ENCODE data around the gene GPNMB.
"Not testable (repeated sequence)": the region's sequence is repeated elsewhere in the genome, so short reads cannot be mapped to it uniquely, and the experiment has no call there.

GPNMB gene

GRCh38 chr7:23246555-23246954 is at the start of gene GPNMB:
GPNMB (plus strand) TSS chr7:23246775; CDS start chr7:23246858, 83 bp downstream.
- DNase-seq = peak; percentile 76 to 88 (median 84)

DNA sequence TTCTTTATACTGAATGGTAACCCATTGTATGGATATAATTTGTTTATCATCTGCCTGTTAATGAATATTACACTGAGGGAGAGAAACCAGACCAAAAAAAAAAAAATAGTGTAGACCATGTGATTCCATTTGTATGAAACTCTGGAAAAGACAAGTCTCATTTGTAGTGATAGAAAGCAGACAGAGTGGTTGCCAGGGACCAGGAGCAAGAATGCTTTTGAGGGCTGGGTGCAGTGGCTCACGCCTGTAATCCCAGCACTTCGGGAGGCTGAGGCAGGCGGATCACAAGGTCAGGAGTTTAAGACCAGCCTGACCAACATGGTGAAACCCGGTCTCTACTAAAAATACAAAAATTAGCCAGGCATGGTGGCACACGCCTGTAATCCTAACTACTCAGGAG is 48.8 kb upstream of the GPNMB start:
- DNase-seq = not testable (repeated sequence)

- DNase-seq = no peak
Measured at GRCh38 chr7:23200331-23200730, 46.2 kb upstream of the GPNMB start.

DNA sequence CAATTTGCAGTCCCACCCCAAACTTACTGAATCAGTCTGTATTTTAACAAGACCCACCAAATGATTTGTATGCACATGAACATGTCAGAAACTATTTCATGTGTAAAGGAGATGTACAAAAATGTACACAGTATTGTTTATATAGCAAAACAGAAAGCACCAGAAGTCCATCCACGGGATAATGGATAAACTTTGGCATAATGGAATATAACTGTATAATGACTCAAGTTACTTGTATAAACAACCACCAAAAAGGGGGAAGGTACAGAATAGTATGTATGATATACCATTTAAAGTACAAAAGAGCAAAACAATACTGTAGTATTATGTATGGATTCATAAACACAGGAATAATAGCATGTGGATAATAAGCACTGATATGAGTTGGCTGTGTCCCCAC is 42.3 kb upstream of the GPNMB start:
- DNase-seq = no peak

- DNase-seq = no peak
Measured at GRCh38 chr7:23205577-23205908, 41.0 kb upstream of the GPNMB start.

DNA sequence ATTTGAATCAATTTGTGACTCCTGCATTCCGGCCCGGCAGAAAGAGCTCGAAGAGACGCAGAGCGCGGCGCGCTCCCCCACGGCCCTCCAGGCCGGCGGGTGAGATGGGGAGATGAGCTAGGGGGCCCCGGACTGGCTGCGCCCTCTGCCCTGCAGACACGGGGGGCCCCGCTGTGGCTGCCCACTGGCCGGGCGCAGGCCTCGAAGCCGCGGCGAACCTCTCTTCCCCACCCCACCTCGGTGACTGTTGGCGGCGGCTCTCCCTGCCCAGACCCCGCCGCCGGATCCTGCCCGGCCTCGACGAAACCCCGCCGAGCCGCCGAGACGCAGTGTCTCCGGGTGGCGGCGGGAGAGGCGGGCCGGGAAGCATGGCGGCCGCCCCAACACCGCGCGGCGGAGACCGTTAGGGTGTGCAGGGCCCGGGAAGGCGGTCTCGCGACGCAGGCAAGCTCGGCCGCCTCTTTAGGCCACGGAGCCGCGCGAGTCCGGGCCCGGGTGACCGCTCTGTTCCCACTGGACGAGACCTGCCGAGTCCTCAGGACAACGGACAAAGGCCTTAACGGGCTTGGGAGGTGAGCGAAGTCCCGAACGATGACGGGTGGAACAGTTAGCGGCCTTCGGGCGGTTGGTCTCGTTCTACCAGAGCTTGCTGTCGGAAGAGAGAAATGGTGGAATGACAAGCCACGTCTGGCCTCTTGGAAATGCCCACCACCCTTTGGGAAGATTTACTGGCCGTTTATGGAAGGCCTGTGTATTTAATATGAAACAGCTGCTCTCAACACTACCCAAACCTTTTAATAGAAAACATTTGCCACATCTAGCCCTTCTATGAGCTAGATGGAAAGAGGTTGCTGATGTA is 40.4 kb upstream of the GPNMB start:
- peak in 2 of 3 donors; percentile 41 to 49 for DNase-seq

DNA sequence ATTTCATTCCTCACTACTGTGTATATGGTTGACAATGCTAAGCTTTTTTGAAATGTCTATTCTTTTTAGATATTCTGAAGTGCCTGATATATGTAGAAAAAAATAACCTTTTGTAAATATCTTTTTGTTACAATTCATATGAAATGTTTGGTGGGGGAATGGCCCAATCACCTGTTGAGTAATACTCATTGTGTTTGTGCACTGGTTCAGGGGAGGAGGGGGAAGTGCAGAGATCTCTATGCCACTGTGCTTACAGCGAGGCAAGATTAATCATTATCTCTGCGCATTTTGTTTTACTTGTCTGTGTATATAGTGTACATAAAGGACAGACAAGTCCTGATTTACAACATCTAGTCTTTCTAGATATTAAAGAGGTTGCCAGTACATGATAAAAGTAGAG is 39.6 kb upstream of the GPNMB start:
- peak; percentile 56 to 61 (median 57) for DNase-seq

GRCh38 chr7:23207884-23208283 is 38.7 kb upstream of the GPNMB start:
- peak; percentile 34 to 88 (median 82) for DNase-seq

GRCh38 chr7:23208316-23208715 is 38.3 kb upstream of the GPNMB start:
- DNase-seq = peak; percentile 43 to 60 (median 59)

- DNase-seq = peak; percentile 45 to 59 (median 49)
Measured at GRCh38 chr7:23210506-23210905, 36.1 kb upstream of the GPNMB start.

DNA sequence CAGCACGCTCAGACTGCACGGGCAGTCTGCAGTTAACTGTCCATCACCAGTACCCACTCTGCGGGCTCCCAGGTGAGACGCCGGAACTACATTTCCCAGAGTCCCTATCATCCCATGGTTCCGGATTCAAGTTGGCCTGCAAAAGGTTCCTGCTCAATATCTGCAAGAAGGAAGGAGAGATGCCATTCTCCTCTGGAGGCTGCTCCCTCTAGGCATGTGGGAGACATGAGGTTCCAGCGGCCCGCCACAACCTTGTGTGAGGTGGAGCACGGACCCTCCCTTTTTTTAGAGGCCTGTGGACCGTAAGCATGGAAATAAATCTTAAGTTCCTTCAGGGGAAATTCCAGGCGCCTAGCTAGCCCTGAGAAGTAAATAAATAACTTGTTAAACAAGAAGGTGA is 35.0 kb upstream of the GPNMB start:
- no peak for DNase-seq

GRCh38 chr7:23212395-23212794 is 34.2 kb upstream of the GPNMB start:
- no peak for DNase-seq

DNA sequence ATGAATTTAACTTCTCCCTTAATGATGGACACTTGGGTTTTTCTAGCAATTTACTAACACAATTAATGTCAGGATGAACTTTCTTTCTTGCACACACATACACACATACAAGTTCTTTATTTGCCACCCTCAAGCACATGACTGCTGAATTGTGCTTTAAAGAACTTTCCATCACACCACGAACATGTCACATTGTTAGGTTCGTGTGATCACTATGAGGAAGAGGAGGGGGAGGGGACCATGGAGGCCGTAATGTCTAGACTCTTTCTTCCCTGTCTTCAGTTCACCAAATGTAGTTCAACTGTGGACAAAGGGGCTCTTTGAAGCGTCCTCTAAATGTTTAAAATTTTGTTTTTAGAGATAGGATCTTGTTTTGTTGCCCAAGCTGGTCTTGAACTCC is 33.7 kb upstream of the GPNMB start:
- DNase-seq = peak in 1 of 3 donors; percentile 33

GRCh38 chr7:23213755-23214154 is 32.8 kb upstream of the GPNMB start:
- DNase-seq = no peak

GRCh38 chr7:23214423-23214822 is 32.2 kb upstream of the GPNMB start:
- no peak for DNase-seq

- DNase-seq = no peak
Measured at GRCh38 chr7:23214938-23215337, 31.6 kb upstream of the GPNMB start.

- DNase-seq = peak; percentile 90 to 92 (median 91)
Measured at GRCh38 chr7:23216021-23216420, 30.6 kb upstream of the GPNMB start.

GRCh38 chr7:23218196-23218595 is 28.4 kb upstream of the GPNMB start:
- DNase-seq = no peak

DNA sequence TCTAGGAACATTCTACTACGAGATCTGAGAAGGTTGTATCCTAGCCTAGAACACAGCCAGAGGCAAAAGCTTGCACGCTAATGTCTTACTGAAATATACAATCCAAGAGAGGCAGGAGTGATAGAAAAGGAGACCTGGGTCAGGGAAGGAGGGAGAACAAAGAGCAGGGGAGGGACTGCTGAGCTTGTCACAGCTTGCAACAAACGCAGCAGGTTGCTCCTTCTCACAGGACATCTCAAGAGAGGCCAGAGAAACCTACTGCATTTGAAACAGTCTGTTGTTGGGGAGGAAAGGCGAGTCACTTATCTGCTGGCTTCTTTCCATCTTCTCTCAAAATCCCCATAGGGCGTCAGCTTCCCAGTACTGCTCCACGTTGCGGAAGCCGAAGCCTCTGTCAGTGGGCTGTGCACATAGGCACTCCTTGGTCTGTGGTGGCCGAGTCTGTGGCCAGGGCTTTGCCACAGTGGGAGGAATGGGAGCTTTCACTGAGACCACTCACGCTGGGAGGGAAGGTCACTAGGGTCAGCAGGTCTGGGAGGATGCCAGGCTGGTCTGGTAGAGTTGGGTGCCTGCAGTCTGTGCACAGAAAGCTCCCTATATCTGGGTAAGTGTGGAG is 25.8 kb upstream of the GPNMB start:
- peak in 1 of 3 donors; percentile 28 for DNase-seq

DNA sequence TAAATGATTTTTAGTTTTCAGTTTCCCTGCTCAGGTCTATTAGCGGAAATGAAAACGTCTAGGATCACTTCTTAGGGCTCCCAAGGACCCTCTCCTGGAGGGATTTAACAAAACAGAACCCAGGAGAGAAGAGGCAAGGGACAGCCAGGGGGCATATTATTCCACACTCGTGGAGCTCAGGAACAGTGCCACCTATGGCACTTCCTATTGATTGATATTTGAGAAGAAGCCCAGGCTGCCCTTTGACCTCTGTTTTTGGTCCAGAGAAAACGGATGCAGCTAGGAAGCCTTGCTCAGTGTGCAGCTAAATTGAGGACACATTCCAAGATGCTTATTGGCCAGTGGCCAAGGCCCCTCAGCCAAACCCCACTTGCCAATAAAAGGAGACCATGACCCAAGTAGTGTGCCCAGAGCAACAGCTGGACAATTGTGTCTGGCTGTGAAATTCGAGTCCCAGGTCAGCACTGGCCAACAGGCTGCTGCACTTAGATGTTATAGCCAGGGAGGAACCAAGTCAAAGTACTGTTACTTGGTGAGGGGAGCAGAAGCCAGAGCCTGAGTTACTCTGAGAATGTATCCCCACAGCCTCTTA is 24.0 kb upstream of the GPNMB start:
- DNase-seq = no peak

GRCh38 chr7:23224364-23224763 is 22.2 kb upstream of the GPNMB start:
- DNase-seq = not testable (repeated sequence)

DNA sequence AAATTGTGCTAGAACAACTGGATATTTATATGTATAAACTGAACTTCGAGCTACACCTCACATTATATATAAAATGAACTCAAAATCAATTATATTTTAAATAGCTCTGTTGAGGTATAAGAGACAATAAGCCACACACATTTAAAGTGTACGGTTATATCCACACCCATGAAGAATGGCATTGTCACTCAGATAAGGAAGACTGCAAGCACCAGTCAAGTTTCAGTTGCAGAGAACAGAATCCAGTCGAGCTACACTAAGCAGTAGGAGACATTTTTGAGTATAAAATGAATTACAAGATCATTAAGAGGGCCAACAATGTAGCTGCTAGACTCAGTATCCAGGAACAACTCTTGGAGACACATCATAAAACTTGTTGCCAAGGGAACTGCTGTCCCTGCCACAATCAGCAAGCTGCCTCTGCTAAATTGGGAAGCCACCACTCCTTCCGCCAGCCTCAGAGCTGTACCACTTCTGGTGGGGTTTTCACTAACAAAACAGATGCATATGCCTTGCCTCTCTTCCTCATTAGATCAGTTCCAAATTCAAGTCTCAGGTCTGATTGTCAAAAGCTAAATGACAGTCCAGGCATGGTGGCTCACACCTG is 19.6 kb upstream of the GPNMB start:
- DNase-seq = no peak

- DNase-seq = no peak
Measured at GRCh38 chr7:23228412-23228811, 18.2 kb upstream of the GPNMB start.

All from suppressor macrophage treated with lipopolysaccharide for 1 hour (primary cell).